Spleen (tissue), 11 donors: ENCODE measurements around the gene EPSTI1. TPM values are rescaled to one million over a fixed set of nuclear protein-coding genes. Genes with fewer than 3 reads are reported as not detected.

ENCODE experiments used
- DNase-seq: peaks from one replicate; pipeline ENCODE4 v3.0.0-alpha.2; 2020
- H3K27ac ChIP-seq, 8 donors: fragments of 200-600 bp; sonication (generic) in 7 of 8; 1 replicate in 4 of 8; 2 replicates in 4 of 8; pipeline versions ENCODE4 v1.5.0 to v1.8.0; 2016 to 2021; ENCODE audit warnings: inconsistent platforms in 4 of 8, mild to moderate bottlenecking in 4 of 8, moderate library complexity in 1 of 8
- H3K27me3 ChIP-seq, 7 donors: fragments of 200-600 bp; sonication (generic) in 6 of 7; replicated peaks in 1 of 7; 1 replicate in 4 of 7; 2 replicates in 3 of 7; pipeline versions ENCODE4 v1.5.0 to v1.8.0; 2016 to 2021; ENCODE audit warnings: inconsistent platforms in 3 of 7, mild to moderate bottlenecking in 1 of 7
- H3K36me3 ChIP-seq, 6 donors: fragments of 200-600 bp; sonication (generic) in 5 of 6; 1 replicate in 4 of 6; 2 replicates in 2 of 6; pipeline versions ENCODE4 v1.5.0 to v1.8.0; 2016 to 2021; ENCODE audit warnings: inconsistent platforms in 2 of 6
- H3K4me1 ChIP-seq, 6 donors: fragments of 200-600 bp; sonication (generic) in 5 of 6; 1 replicate in 3 of 6; 2 replicates in 3 of 6; pipeline versions ENCODE4 v1.5.0 to v1.8.0; 2016 to 2021; ENCODE audit warnings: inconsistent platforms in 3 of 6
- H3K4me3 ChIP-seq, 8 donors: fragments of 200-600 bp; sonication (generic) in 7 of 8; 1 replicate in 4 of 8; 2 replicates in 4 of 8; pipeline versions ENCODE4 v1.5.0 to v1.8.0; 2016 to 2021; ENCODE audit warnings: inconsistent platforms in 4 of 8, mild to moderate bottlenecking in 4 of 8, moderate library complexity in 2 of 8
- H3K9me3 ChIP-seq, 8 donors: fragments of 200-600 bp; sonication (generic) in 7 of 8; 1 replicate in 4 of 8; 2 replicates in 4 of 8; pipeline versions ENCODE4 v1.5.0 to v1.8.0; 2016 to 2021; ENCODE audit warnings: inconsistent platforms in 4 of 8
- CTCF ChIP-seq, 11 experiments: fragments of 200-600 bp in 7 of 11; fragments of 450-650 bp in 4 of 11; sonication (generic) in 4 of 11; IDR thresholded peaks in 8 of 11; conservative IDR thresholded peaks in 3 of 11; 1 replicate in 7 of 11; 2 replicates in 4 of 11; pipeline versions ENCODE4 v1.4.0 to v1.8.0; 2016 to 2021; ENCODE audit warnings: antibody characterized with exemption in 11 of 11, inconsistent platforms in 4 of 11, mild to moderate bottlenecking in 1 of 11
- POLR2A ChIP-seq, 3 donors: fragments of 450-650 bp; IDR thresholded peaks; one replicate each; pipeline ENCODE4 v1.5.1; 2017; ENCODE audit warnings: antibody characterized with exemption in 3 of 3, mild to moderate bottlenecking in 1 of 3
- POLR2AphosphoS5 ChIP-seq, 3 donors: sonication (generic); formaldehyde crosslinking; IDR thresholded peaks; one replicate each; pipeline ENCODE4 v1.5.1; 2017; ENCODE audit warnings: antibody characterized with exemption in 3 of 3
- WGBS, 5 donors: extraction: QIAGEN DNeasy Blood & Tissue Kit in 3 of 5; methylation state at CpG; one replicate each; pipeline versions ENCODE4 v1.1.5 to v1.1.7; 2013 to 2018; 5-methylcytosine and 5-hydroxymethylcytosine counted together
- intact Hi-C: fragments of 100-400 bp; cut with DNase I; formaldehyde crosslinking; loops from one replicate; pipeline ENCODE4 v1.15.0; 2023; ENCODE audit warnings: low total_unique reads
- polyA plus RNA-seq, 3 donors: library from polyadenylated mRNA; stranded (reverse); fragments of 200-250 nt; gene quantifications; one replicate each; pipeline ENCODE4 v1.2.1, GENCODE V29; 2013
- total RNA-seq, 7 donors: library from RNA; depleted of rRNA in 3 of 7; stranded (reverse); fragments of >200 nt in 3 of 7; fragmentation: NEBNext Ultra II Directional in 4 of 7; extraction: Animal tissue kit (Norgen Biotek cat#: 25700) in 4 of 7; gene quantifications; one replicate each; pipeline versions ENCODE4 v1.1.0 to v1.2.1, GENCODE V29; 2016 to 2021
- donor health status: healthy with polysubstance abuse.
- donor health status: DM: no; HTN: no; CAD: no; lungs with moderate emphysema.
- donor health status: DM: no; HTN: no; CAD: no.
- donor health status: Bipolar disorder and iron deficiency.
- donor health status: healthy.
- donor health status: DM: no; HTN: no; CAD: no.
- donor health status: DM: yes; HTN: yes; CAD: no.

The EPSTI1 gene
- total and polyA plus RNA-seq, 10 donors, result 9.9 to 50.2 (median 20.1) TPM

GRCh38 chr13:42929886-42930535, 62.0 kb downstream of the EPSTI1 start:
- no peaks in the 10 kb centered on the region for H3K4me1 ChIP-seq
- H3K36me3 ChIP-seq, result peaks cover 0 to 64% (median 13%) of the 10 kb centered on the region in 6 donors
- H3K27me3 ChIP-seq, result no peaks in the 10 kb centered on the region
- no peaks in the 10 kb centered on the region for H3K9me3 ChIP-seq
- 90 to 97% (median 96%) methylated on average over 3 of the region's 3 CpGs for WGBS, 5 donors
- H3K4me3 ChIP-seq, result no peak overlapping the region
- TF ChIP-seq POLR2A (IDR thresholded peaks at IDR 0.05) (no peak), CTCF (IDR thresholded peaks at IDR 0.05 in 8 of 11, conservative IDR thresholded peaks at IDR 0.05 in 3 of 11) (no peak), POLR2AphosphoS5 (IDR thresholded peaks at IDR 0.05) (no peak)
- DNase-seq, result no peak
- H3K27ac ChIP-seq, result no peak overlapping the region
- intact Hi-C loops, result no loop called here

- Histone ChIP-seq H3K27ac (no peak overlapping the region), H3K4me1 (no peaks in the 10 kb centered on the region), H3K4me3 (no peak overlapping the region), H3K9me3 (no peaks in the 10 kb centered on the region), H3K36me3 (peaks cover 0 to 80% (median 25%) of the 10 kb centered on the region in 6 donors), H3K27me3 (no peaks in the 10 kb centered on the region)
- 74 to 89% (median 88%) methylated on average over 2 of the region's 2 CpGs for WGBS, 5 donors
- intact Hi-C loops, result no loop called here
- TF ChIP-seq POLR2AphosphoS5 (IDR thresholded peaks at IDR 0.05) (no peak), POLR2A (IDR thresholded peaks at IDR 0.05) (no peak), CTCF (IDR thresholded peaks at IDR 0.05 in 8 of 11, conservative IDR thresholded peaks at IDR 0.05 in 3 of 11) (no peak)
- DNase-seq, result no peak
Observed at GRCh38 chr13:42926555-42926954, 65.5 kb downstream of the EPSTI1 start.

GRCh38 chr13:42926043-42926442, 66.0 kb downstream of the EPSTI1 start:
- Histone ChIP-seq H3K4me1 (no peaks in the 10 kb centered on the region), H3K9me3 (no peaks in the 10 kb centered on the region), H3K27ac (no peak overlapping the region), H3K27me3 (no peaks in the 10 kb centered on the region), H3K36me3 (peaks cover 0 to 85% (median 25%) of the 10 kb centered on the region in 6 donors), H3K4me3 (no peak overlapping the region)
- WGBS, 5 donors, result 90 to 99% (median 95%) methylated on average over 3 of the region's 3 CpGs
- no peak for DNase-seq
- TF ChIP-seq CTCF (IDR thresholded peaks at IDR 0.05 in 8 of 11, conservative IDR thresholded peaks at IDR 0.05 in 3 of 11), result no peak
- TF ChIP-seq POLR2AphosphoS5 (IDR thresholded peaks at IDR 0.05), result no peak
- no peak for TF ChIP-seq POLR2A (IDR thresholded peaks at IDR 0.05)
- intact Hi-C loops, result no loop called here

GRCh38 chr13:42925626-42926025, 66.4 kb downstream of the EPSTI1 start:
- no peak for DNase-seq
- H3K27ac ChIP-seq, result no peak overlapping the region
- H3K4me3 ChIP-seq, result no peak overlapping the region
- no peaks in the 10 kb centered on the region for H3K27me3 ChIP-seq
- intact Hi-C loops, result no loop called here
- H3K4me1 ChIP-seq, result no peaks in the 10 kb centered on the region
- WGBS, 5 donors, result 95 to 98% (median 96%) methylated on average over 2 of the region's 2 CpGs
- TF ChIP-seq POLR2AphosphoS5 (IDR thresholded peaks at IDR 0.05) (no peak), CTCF (IDR thresholded peaks at IDR 0.05 in 8 of 11, conservative IDR thresholded peaks at IDR 0.05 in 3 of 11) (no peak), POLR2A (IDR thresholded peaks at IDR 0.05) (no peak)
- H3K9me3 ChIP-seq, result no peaks in the 10 kb centered on the region
- H3K36me3 ChIP-seq, result peaks cover 0 to 89% (median 25%) of the 10 kb centered on the region in 6 donors
